Globus pallidus (tissue), 1 donor: ENCODE data around the gene SPDYE1.
"Not testable (repeated sequence)": the region's sequence is repeated elsewhere in the genome, so short reads cannot be mapped to it uniquely, and the experiment has no call there.

Experiments
- DNase-seq: peaks from one replicate; pipeline ENCODE4 v3.0.0-alpha.2; 2015; ENCODE audit warnings: low spot score

SPDYE1 gene

GRCh38 chr7:43992896-43993295 lies 4.8 kb upstream of the SPDYE1 start:
- not testable (repeated sequence) for DNase-seq

GRCh38 chr7:43994681-43995080 lies 3.0 kb upstream of the SPDYE1 start:
- not testable (repeated sequence) for DNase-seq

- not testable (repeated sequence) for DNase-seq
These were observed 14.4 kb downstream of the SPDYE1 start for GRCh38 chr7:44012081-44012480.

- peak; percentile 24 for DNase-seq
These were observed 17.4 kb downstream of the SPDYE1 start for GRCh38 chr7:44015090-44015489.

- peak; percentile 97 for DNase-seq
These were observed 21.4 kb downstream of the SPDYE1 start for GRCh38 chr7:44018857-44019807.

- not testable (repeated sequence) for DNase-seq
These were observed 22.1 kb downstream of the SPDYE1 start for GRCh38 chr7:44019825-44020224.

- DNase-seq: not testable (repeated sequence)
These were observed 24.4 kb downstream of the SPDYE1 start for GRCh38 chr7:44022069-44022468.

- not testable (repeated sequence) for DNase-seq
These were observed 25.2 kb downstream of the SPDYE1 start for GRCh38 chr7:44022796-44023467.

- DNase-seq: not testable (repeated sequence)
These were observed 31.7 kb downstream of the SPDYE1 start for GRCh38 chr7:44029433-44029832.

GRCh38 chr7:44030029-44030428 lies 32.3 kb downstream of the SPDYE1 start:
- DNase-seq: not testable (repeated sequence)

GRCh38 chr7:44031319-44031718 lies 33.6 kb downstream of the SPDYE1 start:
- not testable (repeated sequence) for DNase-seq

- DNase-seq: not testable (repeated sequence)
These were observed 34.3 kb downstream of the SPDYE1 start for GRCh38 chr7:44032031-44032430.

GRCh38 chr7:44033971-44034844 lies 36.5 kb downstream of the SPDYE1 start:
- not testable (repeated sequence) for DNase-seq

GRCh38 chr7:44036364-44036763 lies 38.7 kb downstream of the SPDYE1 start:
- not testable (repeated sequence) for DNase-seq

GRCh38 chr7:44037951-44038350 lies 40.3 kb downstream of the SPDYE1 start:
- DNase-seq: not testable (repeated sequence)

- not testable (repeated sequence) for DNase-seq
These were observed 40.9 kb downstream of the SPDYE1 start for GRCh38 chr7:44038553-44038952.

GRCh38 chr7:44038961-44039558 lies 41.4 kb downstream of the SPDYE1 start:
- DNase-seq: peak; percentile 90

GRCh38 chr7:44039800-44040492 lies 42.2 kb downstream of the SPDYE1 start:
- DNase-seq: not testable (repeated sequence)

- DNase-seq: not testable (repeated sequence)
These were observed 42.8 kb downstream of the SPDYE1 start for GRCh38 chr7:44040493-44040891.

GRCh38 chr7:44042221-44042620 lies 44.5 kb downstream of the SPDYE1 start:
- no peak for DNase-seq

GRCh38 chr7:44043902-44044301 lies 46.2 kb downstream of the SPDYE1 start:
- DNase-seq: no peak
